HUES6 (cell line): ENCODE measurements around the gene UXT.
A peak's percentile ranks its signal among the peaks of the same experiment; 100 is the strongest.
"Not testable (repeated sequence)": the region's sequence is repeated elsewhere in the genome, so short reads cannot be mapped to it uniquely, and the experiment has no call there.

Source experiments
- H3K27ac ChIP-seq: 2 replicates; pipeline ENCODE4 v1.7.0; 2013; ENCODE audit warnings: low read depth, mild to moderate bottlenecking, low read length, inconsistent platforms
- H3K27me3 ChIP-seq: 2 replicates; pipeline ENCODE4 v1.6.1; 2013; ENCODE audit warnings: low read length; ENCODE audit not compliant: control insufficient read depth, insufficient read depth
- H3K36me3 ChIP-seq: 2 replicates; pipeline ENCODE4 v1.6.1; 2013; ENCODE audit warnings: low read length; ENCODE audit not compliant: control insufficient read depth, insufficient read depth
- H3K4me1 ChIP-seq: 2 replicates; pipeline ENCODE4 v1.6.1; 2013; ENCODE audit warnings: low read length; ENCODE audit not compliant: control insufficient read depth, insufficient read depth
- H3K4me3 ChIP-seq: 2 replicates; pipeline ENCODE4 v1.5.1; 2013; ENCODE audit warnings: low read depth, low read length
- H3K9ac ChIP-seq: one replicate; pipeline ENCODE4 v1.6.1; 2013; ENCODE audit warnings: mild to moderate bottlenecking, low read length
- H3K9me3 ChIP-seq: 2 replicates; pipeline ENCODE4 v1.6.1; 2013; ENCODE audit warnings: low read depth, low read length; ENCODE audit not compliant: control insufficient read depth, insufficient read depth

Gene UXT, protein sequence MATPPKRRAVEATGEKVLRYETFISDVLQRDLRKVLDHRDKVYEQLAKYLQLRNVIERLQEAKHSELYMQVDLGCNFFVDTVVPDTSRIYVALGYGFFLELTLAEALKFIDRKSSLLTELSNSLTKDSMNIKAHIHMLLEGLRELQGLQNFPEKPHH

DNA sequence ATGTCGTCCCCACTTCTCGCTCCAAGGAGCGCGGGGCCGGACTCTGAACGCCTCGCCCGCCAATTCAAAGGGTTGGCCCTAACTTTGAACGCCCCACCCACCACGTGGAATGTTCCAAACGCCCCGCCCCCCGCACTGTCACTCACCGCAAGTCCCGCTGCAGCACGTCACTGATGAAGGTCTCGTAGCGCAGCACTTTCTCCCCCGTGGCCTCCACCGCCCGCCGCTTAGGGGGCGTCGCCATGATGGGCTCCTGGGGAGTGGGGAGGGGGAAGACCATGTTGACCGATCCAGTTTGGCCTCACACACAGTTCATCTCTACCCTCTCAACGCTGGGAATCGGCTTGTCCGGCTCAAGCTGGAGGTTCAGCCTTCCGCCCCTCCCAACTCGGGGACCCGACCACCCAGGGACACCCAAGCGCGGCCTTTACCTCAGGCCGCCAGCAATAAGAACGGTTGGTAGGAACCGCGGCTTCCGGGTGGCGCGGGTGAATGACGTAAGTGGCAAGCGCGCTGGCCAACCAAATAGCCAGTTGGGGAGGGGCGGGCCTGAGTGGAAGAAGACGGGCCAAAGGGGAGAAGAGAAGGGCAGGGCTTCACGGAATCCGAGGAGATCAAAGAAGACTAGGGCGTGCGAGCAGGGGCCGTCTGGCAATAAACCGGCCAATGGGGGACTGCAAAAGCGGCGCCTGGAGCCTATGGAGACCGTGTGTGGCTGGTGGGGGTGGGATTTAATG is at the start of gene UXT:
TSS of gene UXT (minus strand) at position 497 of the 737 bp plus-strand sequence. CDS start at position 244, 253 bp downstream.
- Histone ChIP-seq H3K9me3 (peaks cover 9% of the 10 kb centered on the region; the same call in 1 of the 2 replicates), H3K36me3 (peaks cover 26% of the 10 kb centered on the region), H3K4me1 (peaks cover 7% of the 10 kb centered on the region; the same call in 1 of the 2 replicates), H3K4me3 (peak within 1 kb of the TSS; percentile 93), H3K27ac (peak within 1 kb of the TSS; percentile 86), H3K9ac (peak within 1 kb of the TSS; percentile 96), H3K27me3 (peaks cover 4% of the 10 kb centered on the region; the same call in 1 of the 2 replicates)

DNA sequence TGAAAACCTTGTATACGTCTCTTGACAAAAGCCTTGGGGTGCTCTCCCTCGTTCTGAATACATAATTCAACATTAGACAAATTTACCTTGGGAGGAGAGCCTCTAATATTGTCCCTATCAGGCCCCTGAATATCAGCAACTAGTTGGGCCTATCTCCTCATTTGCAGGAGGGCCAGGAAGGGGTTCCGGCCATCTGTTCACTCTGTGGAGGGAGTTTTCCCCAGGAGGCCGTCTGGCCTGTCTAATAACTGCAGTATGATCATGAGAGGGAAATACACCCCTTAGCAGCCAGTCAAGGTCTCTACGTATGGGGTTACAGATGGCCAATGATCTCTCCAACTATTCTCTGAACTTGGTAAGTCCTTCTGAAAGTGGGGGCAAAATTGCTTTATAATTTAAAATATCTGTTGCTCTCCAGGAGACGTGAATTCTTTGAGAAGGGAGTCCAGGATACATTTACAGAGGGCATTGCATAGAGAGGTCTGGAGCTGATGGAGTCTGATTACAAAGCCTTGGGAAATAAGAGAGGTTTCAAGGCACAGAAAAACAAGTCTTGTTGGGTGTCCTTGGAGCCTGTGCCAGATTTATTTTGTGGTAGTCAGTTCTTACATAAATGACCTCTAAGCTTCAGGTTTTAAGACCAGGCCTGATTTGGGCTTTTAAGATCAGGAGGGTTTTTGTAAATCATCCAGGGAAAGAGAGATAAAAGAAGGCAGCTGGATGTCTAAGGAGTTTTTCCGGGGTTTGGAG is 48.2 kb upstream of the UXT start:
- no peaks in the 10 kb centered on the region for H3K36me3 ChIP-seq
- peaks cover 13% of the 10 kb centered on the region; the same call in 1 of the 2 replicates for H3K9me3 ChIP-seq
- peaks cover 5% of the 10 kb centered on the region; the same call in 1 of the 2 replicates for H3K4me1 ChIP-seq
- H3K9ac ChIP-seq: no peak overlapping the region
- no peaks in the 10 kb centered on the region for H3K27me3 ChIP-seq
- no peak overlapping the region for H3K27ac ChIP-seq
- no peak overlapping the region for H3K4me3 ChIP-seq

DNA sequence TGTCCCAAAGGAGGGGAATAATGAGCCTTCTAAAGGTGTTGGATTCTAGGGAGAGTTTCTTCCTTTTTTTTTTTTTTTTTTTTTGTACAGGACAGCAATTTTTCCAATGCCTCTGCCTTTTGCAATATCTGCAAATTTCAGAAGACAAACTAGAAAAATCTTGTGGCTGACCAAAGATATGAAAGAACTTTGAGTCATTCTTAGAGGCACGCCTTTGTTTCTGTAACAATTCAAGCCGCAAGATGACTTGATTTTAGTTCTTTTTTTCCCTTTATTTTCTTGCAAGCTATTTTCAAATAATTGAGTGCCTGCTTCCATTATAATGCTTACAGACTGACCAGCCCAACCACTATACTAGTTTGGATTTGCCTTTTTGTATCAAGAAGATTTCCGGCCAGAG is 47.6 kb upstream of the UXT start:
- no peak overlapping the region for H3K9ac ChIP-seq
- no peak overlapping the region for H3K27ac ChIP-seq
- no peaks in the 10 kb centered on the region for H3K27me3 ChIP-seq
- peaks cover 10% of the 10 kb centered on the region; the same call in 1 of the 2 replicates for H3K9me3 ChIP-seq
- peaks cover 5% of the 10 kb centered on the region; the same call in 1 of the 2 replicates for H3K4me1 ChIP-seq
- no peaks in the 10 kb centered on the region for H3K36me3 ChIP-seq
- H3K4me3 ChIP-seq: no peak overlapping the region

DNA sequence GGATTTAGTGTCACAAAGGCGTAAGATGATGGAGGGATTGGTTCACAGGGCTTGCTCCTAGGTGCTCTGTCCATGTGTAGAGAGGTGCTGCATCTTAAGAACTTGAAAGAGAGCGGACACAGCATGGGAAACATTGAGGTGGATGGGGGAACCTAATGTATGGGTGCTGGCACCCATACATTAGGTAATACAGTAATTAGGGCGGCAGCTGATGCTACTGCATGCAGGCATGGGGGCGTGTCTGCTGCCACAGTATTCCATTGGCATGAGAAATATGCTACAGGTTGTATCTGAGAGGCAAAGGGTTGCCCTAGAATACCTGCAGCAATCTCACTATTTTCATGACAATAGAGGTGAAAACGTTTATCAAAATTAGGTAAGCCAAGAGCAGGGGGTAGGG is 45.8 kb upstream of the UXT start:
- Histone ChIP-seq H3K27ac (no peak overlapping the region), H3K9me3 (peaks cover 7% of the 10 kb centered on the region; the same call in 1 of the 2 replicates), H3K27me3 (no peaks in the 10 kb centered on the region), H3K4me1 (peaks cover 5% of the 10 kb centered on the region; the same call in 1 of the 2 replicates), H3K9ac (no peak overlapping the region), H3K4me3 (no peak overlapping the region), H3K36me3 (no peaks in the 10 kb centered on the region)

DNA sequence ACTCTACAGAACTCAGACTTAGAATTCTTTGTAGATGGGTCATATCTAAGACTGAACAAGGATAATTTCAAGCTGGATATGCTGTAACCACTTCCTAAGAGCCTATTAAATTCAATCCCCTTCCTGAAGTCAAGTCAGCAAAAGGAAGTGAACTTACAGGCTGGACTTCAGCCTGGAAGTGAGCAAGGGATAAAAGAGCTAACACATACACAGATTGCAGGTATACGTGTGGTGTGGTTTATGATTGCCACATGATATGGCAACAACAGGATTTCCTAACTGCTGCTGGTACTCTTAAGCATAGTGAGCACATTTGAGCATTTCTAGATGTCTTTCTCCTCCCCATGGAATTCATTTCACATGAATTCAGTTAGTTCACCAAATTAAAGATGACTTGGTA is 38.2 kb upstream of the UXT start:
- H3K36me3 ChIP-seq: no peaks in the 10 kb centered on the region
- no peak overlapping the region for H3K9ac ChIP-seq
- no peak overlapping the region for H3K4me3 ChIP-seq

DNA sequence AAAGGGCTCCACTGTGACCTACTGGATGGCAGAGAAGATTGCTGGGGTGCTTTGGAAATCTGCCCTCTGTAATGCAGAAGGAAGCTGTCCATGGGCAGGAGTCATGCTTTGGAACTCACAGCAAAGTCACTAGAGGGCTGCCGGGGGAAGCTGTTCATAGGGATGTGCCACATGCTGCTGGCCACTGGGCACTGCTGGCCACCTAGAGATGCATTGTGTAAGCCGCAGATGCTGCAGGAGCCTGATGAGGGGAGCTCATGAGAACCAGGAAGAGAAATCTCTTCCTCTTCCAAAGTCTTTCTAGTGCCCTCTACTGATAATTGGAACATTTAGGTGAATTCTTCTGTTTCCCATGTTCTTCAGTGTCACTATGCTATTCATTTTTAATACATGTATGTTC is 31.2 kb upstream of the UXT start:
- Histone ChIP-seq H3K36me3 (no peaks in the 10 kb centered on the region), H3K4me3 (no peak overlapping the region), H3K27ac (no peak overlapping the region), H3K9me3 (no peaks in the 10 kb centered on the region; the same call in 1 of the 2 replicates), H3K9ac (no peak overlapping the region), H3K27me3 (no peaks in the 10 kb centered on the region), H3K4me1 (no peaks in the 10 kb centered on the region)

More for the DNA sequence above, 38.2 kb upstream of the UXT start:
- Histone ChIP-seq H3K27me3 (no peaks in the 10 kb centered on the region), H3K27ac (no peak overlapping the region), H3K4me1 (no peaks in the 10 kb centered on the region), H3K9me3 (peaks cover 14% of the 10 kb centered on the region)

DNA sequence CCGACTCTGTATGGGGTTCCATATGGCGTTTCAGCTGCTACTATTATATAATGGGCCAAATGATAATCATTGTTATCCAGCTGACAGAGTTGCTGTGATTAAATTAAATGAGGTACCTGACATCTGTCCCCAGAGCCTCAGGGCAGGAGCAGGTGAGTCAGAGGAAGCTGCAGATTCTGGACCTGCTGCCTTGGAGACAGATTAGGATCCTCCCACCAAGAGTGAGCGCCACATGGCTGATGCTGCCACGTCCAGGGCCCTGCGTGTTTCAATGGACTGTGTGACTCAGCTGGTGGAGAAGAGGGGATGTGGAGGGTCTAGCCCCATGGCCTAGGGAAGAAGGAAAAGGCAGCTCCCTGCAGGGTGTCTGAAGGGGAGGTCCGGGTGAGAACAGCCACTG is 28.3 kb upstream of the UXT start:
- Histone ChIP-seq H3K27ac (no peak overlapping the region), H3K4me1 (no peaks in the 10 kb centered on the region), H3K36me3 (no peaks in the 10 kb centered on the region), H3K4me3 (no peak overlapping the region), H3K9me3 (peaks cover 7% of the 10 kb centered on the region; the same call in 1 of the 2 replicates), H3K9ac (no peak overlapping the region), H3K27me3 (no peaks in the 10 kb centered on the region)

DNA sequence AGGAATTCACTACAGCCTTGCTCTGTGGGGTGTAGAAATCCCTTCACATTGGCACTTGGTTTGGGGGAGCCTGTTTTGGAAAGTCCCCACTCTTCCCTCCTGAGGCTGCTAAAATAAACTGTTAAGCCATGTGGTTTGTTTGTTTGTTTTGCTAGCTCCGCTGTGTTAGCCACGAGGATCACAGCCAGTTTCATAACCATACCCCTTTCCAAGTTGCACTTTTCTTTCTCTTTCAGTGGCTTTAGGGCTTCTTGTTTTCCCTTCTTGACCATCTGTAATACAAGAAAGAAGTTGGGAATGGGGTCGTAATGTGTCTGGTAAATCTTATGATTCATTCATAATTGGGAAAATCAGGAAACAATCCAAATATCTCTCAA is 24.8 kb upstream of the UXT start:
- Histone ChIP-seq H3K4me3 (no peak overlapping the region), H3K36me3 (no peaks in the 10 kb centered on the region), H3K27ac (no peak overlapping the region), H3K9ac (no peak overlapping the region), H3K4me1 (no peaks in the 10 kb centered on the region), H3K9me3 (peaks cover 14% of the 10 kb centered on the region; the same call in 1 of the 2 replicates), H3K27me3 (no peaks in the 10 kb centered on the region)

DNA sequence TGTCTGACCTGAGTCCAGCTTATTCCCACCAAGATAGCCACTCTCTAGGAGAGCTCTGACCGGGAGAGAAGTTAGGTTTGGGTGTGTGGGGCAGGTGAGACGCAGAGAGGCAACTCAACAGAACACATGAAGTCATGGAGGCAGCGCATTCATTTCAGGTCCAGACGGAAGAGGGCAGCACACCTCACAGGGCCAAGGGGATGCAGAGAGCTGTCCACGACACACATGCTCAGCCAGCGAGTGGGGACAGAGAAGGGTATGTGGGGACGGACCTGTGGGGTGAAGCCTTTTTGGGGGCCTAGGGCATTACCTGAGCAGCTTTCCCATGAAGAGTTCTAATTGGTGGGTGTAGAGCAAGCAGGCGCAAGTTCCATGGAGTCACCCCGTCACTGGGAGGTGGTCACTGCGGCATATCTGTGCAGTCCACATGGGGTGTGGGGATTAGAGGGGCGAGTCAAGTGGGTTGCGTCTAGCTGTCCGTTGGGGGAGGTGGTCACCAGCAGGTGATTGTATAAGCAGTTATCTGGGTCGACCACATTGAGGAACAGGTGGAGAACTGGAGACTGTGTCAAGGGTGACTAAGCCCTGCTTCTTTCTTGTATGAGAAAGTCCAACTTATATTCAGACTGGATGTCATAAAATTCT is 24.3 kb upstream of the UXT start:
- Histone ChIP-seq H3K9me3 (peaks cover 16% of the 10 kb centered on the region; the same call in 1 of the 2 replicates), H3K27me3 (no peaks in the 10 kb centered on the region), H3K4me1 (no peaks in the 10 kb centered on the region), H3K4me3 (no peak overlapping the region), H3K27ac (no peak overlapping the region), H3K9ac (no peak overlapping the region), H3K36me3 (no peaks in the 10 kb centered on the region)

DNA sequence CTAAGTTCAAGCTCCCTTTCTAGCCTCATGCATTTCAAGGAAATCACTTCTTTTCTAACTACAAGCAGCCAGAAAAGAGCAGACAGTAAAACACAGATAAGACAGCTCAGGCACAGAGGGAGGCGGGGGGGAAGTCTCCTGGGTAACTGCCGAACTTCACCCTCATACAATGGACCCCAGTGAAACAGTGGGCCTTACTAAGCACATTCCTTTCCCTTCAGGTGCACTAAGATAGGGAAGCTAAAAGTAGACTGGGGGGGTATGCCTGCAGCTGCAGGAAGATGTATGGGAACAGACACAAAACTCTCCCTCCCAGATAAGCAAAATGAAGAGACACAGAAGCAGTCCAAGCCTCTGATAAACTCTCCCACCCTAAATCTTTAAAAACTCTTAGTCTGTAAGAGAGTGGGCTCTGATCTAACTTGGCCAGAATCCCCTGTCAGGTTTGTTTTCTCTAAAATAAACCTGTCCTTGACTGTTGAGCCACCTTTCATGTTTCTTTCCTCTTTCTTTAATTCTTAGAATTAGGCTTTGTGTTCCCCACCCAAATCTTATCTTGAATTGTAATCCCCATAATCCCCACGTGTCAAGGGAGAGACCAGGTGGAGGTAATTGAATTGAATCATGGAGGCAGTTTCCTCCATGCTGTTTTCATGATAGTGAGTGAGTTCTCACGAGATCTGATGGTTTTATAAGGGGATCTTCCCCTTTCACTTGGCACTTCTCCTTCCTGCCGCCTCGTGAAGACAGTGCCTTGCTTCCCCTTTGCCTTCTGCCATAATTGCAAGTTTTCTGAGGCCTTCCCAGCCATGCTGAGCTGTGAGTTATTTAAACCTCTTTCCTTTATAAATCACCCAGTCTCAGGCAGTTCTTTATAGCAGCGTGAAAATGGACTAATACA is 17.2 kb upstream of the UXT start:
- peaks cover 30% of the 10 kb centered on the region; the same call in 1 of the 2 replicates for H3K9me3 ChIP-seq
- H3K27ac ChIP-seq, H3K4me3 ChIP-seq, H3K27me3 ChIP-seq, H3K9ac ChIP-seq, H3K36me3 ChIP-seq, H3K4me1 ChIP-seq: not testable (repeated sequence)
